ENCODE data around the gene B4GALT3. TPM values are rescaled to one million over a fixed set of nuclear protein-coding genes. Genes with fewer than 3 reads are reported as not detected.
A peak's percentile ranks its signal among the peaks of the same experiment; 100 is the strongest.
"Not testable (repeated sequence)": the region's sequence is repeated elsewhere in the genome, so short reads cannot be mapped to it uniquely, and the experiment has no call there.

The B4GALT3 gene
- 23.2 TPM for total RNA-seq
- long read RNA-seq, transcript B4GALT3-213 (8 exons, 2,414 nt): minor isoform, 17 of 58 reads
- long read RNA-seq, transcript B4GALT3-201 (8 exons, 1,911 nt): major isoform, 22 of 58 reads
- long read RNA-seq, partial matches to known transcripts: 8 of 58 reads
- long read RNA-seq, other reads (novel, unspliced or antisense): 10 of 58 reads

- peak within 1 kb of the TSS; percentile 91 for H3K27ac ChIP-seq (replicated peaks)
- TF ChIP-seq CTCF (IDR thresholded peaks at IDR 0.05; ENCODE audit: borderline replicate concordance): peak; percentile 28
- peak; percentile 92 for DNase-seq
- intact Hi-C loops (cut with micrococcal nuclease): no loop called here
- no peaks in the 10 kb centered on the region for H3K9me3 ChIP-seq (replicated peaks)
- H3K4me3 ChIP-seq: peak within 1 kb of the TSS; percentile 85
- peaks cover 47% of the 10 kb centered on the region for H3K4me1 ChIP-seq
- H3K27me3 ChIP-seq (ENCODE audit: low read depth): no peaks in the 10 kb centered on the region
- H3K36me3 ChIP-seq: peaks cover 34% of the 10 kb centered on the region
Measured at GRCh38 chr1:161177112-161177935, at the start of gene B4GALT3. B4GALT3 (minus strand) TSS chr1:161177507; CDS start chr1:161176060, 1,447 bp downstream.

GRCh38 chr1:161226759-161227158 lies 49.5 kb upstream of the B4GALT3 start:
- H3K4me1 ChIP-seq: peaks cover 27% of the 10 kb centered on the region
- peaks cover 23% of the 10 kb centered on the region for H3K36me3 ChIP-seq
- H3K9me3 ChIP-seq (replicated peaks): no peaks in the 10 kb centered on the region
- peak overlapping the region; percentile 80 for H3K4me3 ChIP-seq
- peak overlapping the region; percentile 92 for H3K27ac ChIP-seq (replicated peaks)
- intact Hi-C loops (cut with micrococcal nuclease): loop anchor here (10.0 kb wide), 1 partner anchor 158 kb away; no protein-coding TSS in a partner anchor
- DNase-seq: no peak
- no peak for TF ChIP-seq CTCF (IDR thresholded peaks at IDR 0.05; ENCODE audit: borderline replicate concordance)
- no peaks in the 10 kb centered on the region for H3K27me3 ChIP-seq (ENCODE audit: low read depth)

GRCh38 chr1:161226320-161226711 lies 49.0 kb upstream of the B4GALT3 start:
- H3K27me3 ChIP-seq (ENCODE audit: low read depth): no peaks in the 10 kb centered on the region
- no peak for TF ChIP-seq CTCF (IDR thresholded peaks at IDR 0.05; ENCODE audit: borderline replicate concordance)

GRCh38 chr1:161225534-161226319 lies 48.4 kb upstream of the B4GALT3 start, which contains the start of gene TOMM40L:
TOMM40L (plus strand) TSS chr1:161226060; CDS start chr1:161226490, 430 bp downstream.
- peaks cover 23% of the 10 kb centered on the region for H3K36me3 ChIP-seq
- H3K27me3 ChIP-seq (ENCODE audit: low read depth): no peaks in the 10 kb centered on the region
- H3K27ac ChIP-seq (replicated peaks): peak within 1 kb of the TSS; percentile 92
- no peaks in the 10 kb centered on the region for H3K9me3 ChIP-seq (replicated peaks)
- H3K4me3 ChIP-seq: peak within 1 kb of the TSS; percentile 80
- peak; percentile 92 for DNase-seq
- peak; percentile 70 for TF ChIP-seq CTCF (IDR thresholded peaks at IDR 0.05; ENCODE audit: borderline replicate concordance)
- intact Hi-C loops (cut with micrococcal nuclease): loop anchor here (10.0 kb wide), 1 partner anchor 159 kb away; no protein-coding TSS in a partner anchor
- H3K4me1 ChIP-seq: peaks cover 27% of the 10 kb centered on the region

More at GRCh38 chr1:161226320-161226711, 49.0 kb upstream of the B4GALT3 start:
- Histone ChIP-seq H3K36me3 (peaks cover 23% of the 10 kb centered on the region), H3K27ac (replicated peaks) (peak overlapping the region; percentile 92), H3K4me1 (peaks cover 27% of the 10 kb centered on the region), H3K9me3 (replicated peaks) (no peaks in the 10 kb centered on the region), H3K4me3 (peak overlapping the region; percentile 80)
- DNase-seq: no peak
- intact Hi-C loops (cut with micrococcal nuclease): loop anchor here (10.0 kb wide), 1 partner anchor 158 kb away; no protein-coding TSS in a partner anchor

- no peak for TF ChIP-seq CTCF (IDR thresholded peaks at IDR 0.05; ENCODE audit: borderline replicate concordance)
- H3K4me3 ChIP-seq: peak overlapping the region; percentile 39
Measured at GRCh38 chr1:161225178-161225533, 47.8 kb upstream of the B4GALT3 start.

GRCh38 chr1:161224695-161225087 lies 47.4 kb upstream of the B4GALT3 start:
- not testable (repeated sequence) for DNase-seq; H3K4me3 ChIP-seq; H3K9me3 ChIP-seq (replicated peaks); H3K27me3 ChIP-seq (ENCODE audit: low read depth); H3K27ac ChIP-seq (replicated peaks)
- Histone ChIP-seq H3K36me3 (peaks cover 17% of the 10 kb centered on the region), H3K4me1 (peaks cover 27% of the 10 kb centered on the region)
- intact Hi-C loops (cut with micrococcal nuclease): loop anchor here (10.0 kb wide), 1 partner anchor 160 kb away; no protein-coding TSS in a partner anchor

More at GRCh38 chr1:161225178-161225533, 47.8 kb upstream of the B4GALT3 start:
- Histone ChIP-seq H3K9me3 (replicated peaks) (no peaks in the 10 kb centered on the region), H3K27ac (replicated peaks) (peak overlapping the region; percentile 92), H3K27me3 (ENCODE audit: low read depth) (no peaks in the 10 kb centered on the region), H3K36me3 (peaks cover 21% of the 10 kb centered on the region), H3K4me1 (peaks cover 27% of the 10 kb centered on the region)
- DNase-seq: no peak
- intact Hi-C loops (cut with micrococcal nuclease): loop anchor here (10.0 kb wide), 1 partner anchor 160 kb away; no protein-coding TSS in a partner anchor
